ENCODE measurements around the gene CPEB2. TPM values are rescaled to one million over a fixed set of nuclear protein-coding genes. Genes with fewer than 3 reads are reported as not detected.

Gene CPEB2
- total and polyA plus RNA-seq, 2 of the 8 experiments (the other 6 are each of a cell fraction or from before 2014, with no cell fraction given) = 0.39 to 1.9 TPM

DNA sequence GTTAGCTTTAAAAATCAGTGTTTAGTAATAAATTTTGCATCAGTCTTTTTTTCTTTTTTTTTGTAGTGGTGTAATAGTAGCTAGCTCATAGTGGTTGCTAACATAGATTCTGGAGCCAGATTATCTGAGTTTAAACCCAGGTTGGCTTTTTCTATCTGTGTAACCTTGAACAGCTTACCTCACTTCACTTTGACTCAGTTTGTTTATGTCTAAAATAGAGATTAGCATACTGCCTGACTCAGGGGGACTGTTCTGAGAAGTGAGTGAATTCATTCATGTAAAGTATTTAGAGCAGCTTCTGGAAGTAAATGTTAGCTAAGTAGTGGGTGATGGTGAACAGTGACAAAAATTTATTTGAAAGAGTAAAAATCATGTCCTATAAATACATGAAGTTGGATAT is 32.9 kb downstream of the CPEB2 start (continued):
- TF ChIP-seq E2F6 (IDR thresholded peaks at IDR 0.05) (no peak), POLR2AphosphoS5 (IDR thresholded peaks at IDR 0.05; ENCODE audit: low read depth, low read length) (no peak), GABPA (IDR thresholded peaks at IDR 0.05; ENCODE audit: borderline replicate concordance, insufficient read depth, low read length) (no peak), CTBP2 (IDR thresholded peaks at IDR 0.05; ENCODE audit: borderline replicate concordance, insufficient read depth, insufficient read length, low read length) (no peak), SIRT6 (IDR thresholded peaks at IDR 0.05; ENCODE audit: low read length) (no peak)
- TF ChIP-seq, protein P1, sequence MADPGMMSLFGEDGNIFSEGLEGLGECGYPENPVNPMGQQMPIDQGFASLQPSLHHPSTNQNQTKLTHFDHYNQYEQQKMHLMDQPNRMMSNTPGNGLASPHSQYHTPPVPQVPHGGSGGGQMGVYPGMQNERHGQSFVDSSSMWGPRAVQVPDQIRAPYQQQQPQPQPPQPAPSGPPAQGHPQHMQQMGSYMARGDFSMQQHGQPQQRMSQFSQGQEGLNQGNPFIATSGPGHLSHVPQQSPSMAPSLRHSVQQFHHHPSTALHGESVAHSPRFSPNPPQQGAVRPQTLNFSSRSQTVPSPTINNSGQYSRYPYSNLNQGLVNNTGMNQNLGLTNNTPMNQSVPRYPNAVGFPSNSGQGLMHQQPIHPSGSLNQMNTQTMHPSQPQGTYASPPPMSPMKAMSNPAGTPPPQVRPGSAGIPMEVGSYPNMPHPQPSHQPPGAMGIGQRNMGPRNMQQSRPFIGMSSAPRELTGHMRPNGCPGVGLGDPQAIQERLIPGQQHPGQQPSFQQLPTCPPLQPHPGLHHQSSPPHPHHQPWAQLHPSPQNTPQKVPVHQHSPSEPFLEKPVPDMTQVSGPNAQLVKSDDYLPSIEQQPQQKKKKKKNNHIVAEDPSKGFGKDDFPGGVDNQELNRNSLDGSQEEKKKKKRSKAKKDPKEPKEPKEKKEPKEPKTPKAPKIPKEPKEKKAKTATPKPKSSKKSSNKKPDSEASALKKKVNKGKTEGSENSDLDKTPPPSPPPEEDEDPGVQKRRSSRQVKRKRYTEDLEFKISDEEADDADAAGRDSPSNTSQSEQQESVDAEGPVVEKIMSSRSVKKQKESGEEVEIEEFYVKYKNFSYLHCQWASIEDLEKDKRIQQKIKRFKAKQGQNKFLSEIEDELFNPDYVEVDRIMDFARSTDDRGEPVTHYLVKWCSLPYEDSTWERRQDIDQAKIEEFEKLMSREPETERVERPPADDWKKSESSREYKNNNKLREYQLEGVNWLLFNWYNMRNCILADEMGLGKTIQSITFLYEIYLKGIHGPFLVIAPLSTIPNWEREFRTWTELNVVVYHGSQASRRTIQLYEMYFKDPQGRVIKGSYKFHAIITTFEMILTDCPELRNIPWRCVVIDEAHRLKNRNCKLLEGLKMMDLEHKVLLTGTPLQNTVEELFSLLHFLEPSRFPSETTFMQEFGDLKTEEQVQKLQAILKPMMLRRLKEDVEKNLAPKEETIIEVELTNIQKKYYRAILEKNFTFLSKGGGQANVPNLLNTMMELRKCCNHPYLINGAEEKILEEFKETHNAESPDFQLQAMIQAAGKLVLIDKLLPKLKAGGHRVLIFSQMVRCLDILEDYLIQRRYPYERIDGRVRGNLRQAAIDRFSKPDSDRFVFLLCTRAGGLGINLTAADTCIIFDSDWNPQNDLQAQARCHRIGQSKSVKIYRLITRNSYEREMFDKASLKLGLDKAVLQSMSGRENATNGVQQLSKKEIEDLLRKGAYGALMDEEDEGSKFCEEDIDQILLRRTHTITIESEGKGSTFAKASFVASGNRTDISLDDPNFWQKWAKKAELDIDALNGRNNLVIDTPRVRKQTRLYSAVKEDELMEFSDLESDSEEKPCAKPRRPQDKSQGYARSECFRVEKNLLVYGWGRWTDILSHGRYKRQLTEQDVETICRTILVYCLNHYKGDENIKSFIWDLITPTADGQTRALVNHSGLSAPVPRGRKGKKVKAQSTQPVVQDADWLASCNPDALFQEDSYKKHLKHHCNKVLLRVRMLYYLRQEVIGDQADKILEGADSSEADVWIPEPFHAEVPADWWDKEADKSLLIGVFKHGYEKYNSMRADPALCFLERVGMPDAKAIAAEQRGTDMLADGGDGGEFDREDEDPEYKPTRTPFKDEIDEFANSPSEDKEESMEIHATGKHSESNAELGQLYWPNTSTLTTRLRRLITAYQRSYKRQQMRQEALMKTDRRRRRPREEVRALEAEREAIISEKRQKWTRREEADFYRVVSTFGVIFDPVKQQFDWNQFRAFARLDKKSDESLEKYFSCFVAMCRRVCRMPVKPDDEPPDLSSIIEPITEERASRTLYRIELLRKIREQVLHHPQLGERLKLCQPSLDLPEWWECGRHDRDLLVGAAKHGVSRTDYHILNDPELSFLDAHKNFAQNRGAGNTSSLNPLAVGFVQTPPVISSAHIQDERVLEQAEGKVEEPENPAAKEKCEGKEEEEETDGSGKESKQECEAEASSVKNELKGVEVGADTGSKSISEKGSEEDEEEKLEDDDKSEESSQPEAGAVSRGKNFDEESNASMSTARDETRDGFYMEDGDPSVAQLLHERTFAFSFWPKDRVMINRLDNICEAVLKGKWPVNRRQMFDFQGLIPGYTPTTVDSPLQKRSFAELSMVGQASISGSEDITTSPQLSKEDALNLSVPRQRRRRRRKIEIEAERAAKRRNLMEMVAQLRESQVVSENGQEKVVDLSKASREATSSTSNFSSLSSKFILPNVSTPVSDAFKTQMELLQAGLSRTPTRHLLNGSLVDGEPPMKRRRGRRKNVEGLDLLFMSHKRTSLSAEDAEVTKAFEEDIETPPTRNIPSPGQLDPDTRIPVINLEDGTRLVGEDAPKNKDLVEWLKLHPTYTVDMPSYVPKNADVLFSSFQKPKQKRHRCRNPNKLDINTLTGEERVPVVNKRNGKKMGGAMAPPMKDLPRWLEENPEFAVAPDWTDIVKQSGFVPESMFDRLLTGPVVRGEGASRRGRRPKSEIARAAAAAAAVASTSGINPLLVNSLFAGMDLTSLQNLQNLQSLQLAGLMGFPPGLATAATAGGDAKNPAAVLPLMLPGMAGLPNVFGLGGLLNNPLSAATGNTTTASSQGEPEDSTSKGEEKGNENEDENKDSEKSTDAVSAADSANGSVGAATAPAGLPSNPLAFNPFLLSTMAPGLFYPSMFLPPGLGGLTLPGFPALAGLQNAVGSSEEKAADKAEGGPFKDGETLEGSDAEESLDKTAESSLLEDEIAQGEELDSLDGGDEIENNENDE (IDR thresholded peaks at IDR 0.05; ENCODE audit: insufficient replicate concordance, low read length) = no peak

Measured in H1 (cell line).